ENCODE data around the gene EDIL3.

The EDIL3 gene, protein sequence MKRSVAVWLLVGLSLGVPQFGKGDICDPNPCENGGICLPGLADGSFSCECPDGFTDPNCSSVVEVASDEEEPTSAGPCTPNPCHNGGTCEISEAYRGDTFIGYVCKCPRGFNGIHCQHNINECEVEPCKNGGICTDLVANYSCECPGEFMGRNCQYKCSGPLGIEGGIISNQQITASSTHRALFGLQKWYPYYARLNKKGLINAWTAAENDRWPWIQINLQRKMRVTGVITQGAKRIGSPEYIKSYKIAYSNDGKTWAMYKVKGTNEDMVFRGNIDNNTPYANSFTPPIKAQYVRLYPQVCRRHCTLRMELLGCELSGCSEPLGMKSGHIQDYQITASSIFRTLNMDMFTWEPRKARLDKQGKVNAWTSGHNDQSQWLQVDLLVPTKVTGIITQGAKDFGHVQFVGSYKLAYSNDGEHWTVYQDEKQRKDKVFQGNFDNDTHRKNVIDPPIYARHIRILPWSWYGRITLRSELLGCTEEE

GRCh38 chr5:84384604-84385575 is at the start of gene EDIL3:
Gene EDIL3, minus strand, starts transcription at chr5:84384880. Its CDS starts 506 bp downstream, at chr5:84384374.
- peak; percentile 28 for DNase-seq (ENCODE audit: low read depth)
- TF ChIP-seq CTCF (conservative IDR thresholded peaks at IDR 0.05; ENCODE audit: control insufficient read depth, insufficient read depth, low read depth, low read length) = no peak
- peak within 1 kb of the TSS; percentile 38 for H3K4me3 ChIP-seq (ENCODE audit: control insufficient read depth, low read depth, low read length)

- peak; percentile 30 for DNase-seq (ENCODE audit: low read depth)
- no peak overlapping the region for H3K4me3 ChIP-seq (ENCODE audit: control insufficient read depth, low read depth, low read length)
- no peak for TF ChIP-seq CTCF (conservative IDR thresholded peaks at IDR 0.05; ENCODE audit: control insufficient read depth, insufficient read depth, low read depth, low read length)
Observed at GRCh38 chr5:84433461-84433860, 48.8 kb upstream of the EDIL3 start.

DNA sequence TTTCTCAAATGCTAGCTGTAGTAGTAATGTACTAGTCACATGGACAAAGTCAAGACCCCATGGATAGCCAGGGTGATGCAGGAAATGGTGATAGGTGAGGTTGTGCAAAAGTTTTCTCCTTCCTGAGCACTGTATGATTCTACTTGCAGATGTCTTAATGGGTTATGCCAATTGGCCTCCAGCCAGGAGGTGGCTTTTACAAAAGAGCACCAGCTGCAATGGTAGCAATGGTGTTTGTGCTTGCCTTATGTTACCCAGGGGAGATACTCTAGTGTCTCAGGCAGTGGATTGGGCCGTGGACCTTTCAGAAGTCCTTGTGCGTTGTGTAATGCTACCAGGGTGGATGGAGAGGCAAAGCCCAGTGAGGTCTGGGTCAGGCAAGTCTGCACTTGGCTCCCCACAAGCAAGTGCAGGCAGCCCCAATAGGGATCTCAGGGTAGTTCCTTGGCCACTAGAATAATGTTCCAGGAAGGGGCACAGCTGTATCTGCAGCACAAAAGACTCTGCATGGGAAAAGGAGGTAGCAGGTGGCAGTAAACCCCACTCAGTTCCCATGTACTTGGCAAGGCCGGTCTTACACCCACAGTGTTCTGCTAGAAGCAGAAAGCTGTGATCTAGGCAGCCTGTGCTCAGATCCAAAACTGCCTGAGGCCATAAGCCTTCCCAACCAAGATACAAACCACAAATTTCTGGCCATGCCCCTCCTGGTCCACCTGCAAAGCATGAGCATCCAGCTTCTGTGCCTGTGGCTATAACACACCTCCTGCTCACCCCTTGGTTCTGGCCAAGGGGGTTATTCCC is 46.4 kb upstream of the EDIL3 start:
- no peak for TF ChIP-seq CTCF (conservative IDR thresholded peaks at IDR 0.05; ENCODE audit: control insufficient read depth, insufficient read depth, low read depth, low read length)
- H3K4me3 ChIP-seq (ENCODE audit: control insufficient read depth, low read depth, low read length) = no peak overlapping the region
- no peak for DNase-seq (ENCODE audit: low read depth)

GRCh38 chr5:84430079-84430478 is 45.4 kb upstream of the EDIL3 start:
- DNase-seq (ENCODE audit: low read depth) = no peak
- TF ChIP-seq CTCF (conservative IDR thresholded peaks at IDR 0.05; ENCODE audit: control insufficient read depth, insufficient read depth, low read depth, low read length) = no peak
- no peak overlapping the region for H3K4me3 ChIP-seq (ENCODE audit: control insufficient read depth, low read depth, low read length)

DNA sequence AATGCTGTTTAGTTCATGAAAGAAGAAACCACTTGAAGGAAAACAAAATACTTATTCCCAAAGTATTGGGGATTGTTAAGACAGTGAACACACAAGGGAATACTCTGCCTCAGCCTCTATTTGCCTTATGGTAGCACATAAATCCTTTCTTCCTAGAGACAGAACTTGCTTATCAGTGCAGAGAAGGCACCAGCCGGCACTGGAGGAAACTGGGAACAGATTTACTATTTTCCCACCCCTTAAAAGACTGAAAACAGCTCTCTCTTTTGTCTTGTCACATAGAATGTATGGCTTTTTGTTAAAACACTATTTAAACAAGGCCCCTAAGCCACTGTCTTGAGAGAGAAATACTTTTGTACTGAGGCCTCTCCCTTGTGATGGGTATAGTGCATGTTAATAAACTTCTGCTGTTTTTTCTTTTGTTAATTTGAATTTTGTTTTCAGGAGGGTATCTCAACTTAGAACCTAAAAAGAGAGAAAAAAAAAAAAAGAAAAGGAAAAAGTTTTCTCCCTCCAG is 40.7 kb upstream of the EDIL3 start:
- no peak for TF ChIP-seq CTCF (conservative IDR thresholded peaks at IDR 0.05; ENCODE audit: control insufficient read depth, insufficient read depth, low read depth, low read length)
- DNase-seq (ENCODE audit: low read depth) = no peak
- no peak overlapping the region for H3K4me3 ChIP-seq (ENCODE audit: control insufficient read depth, low read depth, low read length)

DNA sequence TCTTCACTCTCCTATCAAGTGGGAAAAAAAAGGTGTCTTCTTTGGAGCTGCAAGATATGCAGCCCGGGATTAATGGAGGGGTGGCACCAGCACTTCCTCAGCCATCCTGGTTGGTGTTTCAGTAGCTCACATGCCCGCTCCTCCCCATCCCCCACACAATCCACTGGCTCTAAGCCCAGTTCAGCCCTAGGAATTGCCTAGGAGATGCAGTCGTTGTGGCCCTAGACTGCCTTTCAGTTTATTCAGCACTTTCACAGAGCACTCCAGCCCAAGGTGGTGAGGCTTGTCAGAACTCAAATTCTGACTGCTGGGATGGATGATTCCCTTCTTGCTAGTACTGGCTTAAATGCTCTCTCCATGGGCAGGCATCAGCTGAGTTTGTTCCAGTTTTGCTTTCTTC is 35.1 kb upstream of the EDIL3 start:
- no peak for TF ChIP-seq CTCF (conservative IDR thresholded peaks at IDR 0.05; ENCODE audit: control insufficient read depth, insufficient read depth, low read depth, low read length)
- no peak overlapping the region for H3K4me3 ChIP-seq (ENCODE audit: control insufficient read depth, low read depth, low read length)
- no peak for DNase-seq (ENCODE audit: low read depth)
